Cardiac fibroblast (primary cell): ENCODE data around the gene HORMAD2.

Source experiments
- DNase-seq, 2 donors: peaks; one replicate each; pipeline versions ENCODE4 v3.0.0 to v3.0.0-alpha.2; 2010; ENCODE audit warnings: low read depth in 2 of 2
- H3K4me3 ChIP-seq, 2 donors: replicated peaks in 1 of 2; 1 replicate in 1 of 2; 2 replicates in 1 of 2; pipeline ENCODE4 v1.5.1; 2011; ENCODE audit warnings: low read depth in 2 of 2, low read length in 2 of 2, mild to moderate bottlenecking in 2 of 2, moderate library complexity in 1 of 2
- TF ChIP-seq, protein P1 (sequence below): IDR thresholded peaks from one replicate; pipeline ENCODE4 v1.5.1; 2011; ENCODE audit warnings: low read depth, mild to moderate bottlenecking, low read length, inconsistent platforms

The HORMAD2 gene

DNA sequence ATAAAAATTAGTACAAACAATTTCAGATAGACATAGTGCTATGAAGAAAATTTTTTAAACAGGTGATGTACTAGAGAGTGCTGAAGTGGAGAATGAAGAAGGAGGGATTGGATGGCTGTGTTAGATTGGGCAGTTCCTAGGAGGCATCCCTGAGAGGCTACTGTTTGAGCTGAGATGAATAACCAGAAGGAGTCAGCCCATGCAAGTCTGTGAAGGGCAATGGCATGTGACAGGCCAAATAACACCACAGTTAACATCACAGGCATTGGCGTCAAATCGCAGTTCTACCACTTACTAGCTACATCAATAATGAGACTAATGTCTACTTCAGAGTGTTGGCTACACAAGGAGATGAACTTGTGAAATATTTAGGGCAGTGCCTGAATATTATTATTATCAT, 35.4 kb downstream of the HORMAD2 start:
- TF ChIP-seq, protein P1, sequence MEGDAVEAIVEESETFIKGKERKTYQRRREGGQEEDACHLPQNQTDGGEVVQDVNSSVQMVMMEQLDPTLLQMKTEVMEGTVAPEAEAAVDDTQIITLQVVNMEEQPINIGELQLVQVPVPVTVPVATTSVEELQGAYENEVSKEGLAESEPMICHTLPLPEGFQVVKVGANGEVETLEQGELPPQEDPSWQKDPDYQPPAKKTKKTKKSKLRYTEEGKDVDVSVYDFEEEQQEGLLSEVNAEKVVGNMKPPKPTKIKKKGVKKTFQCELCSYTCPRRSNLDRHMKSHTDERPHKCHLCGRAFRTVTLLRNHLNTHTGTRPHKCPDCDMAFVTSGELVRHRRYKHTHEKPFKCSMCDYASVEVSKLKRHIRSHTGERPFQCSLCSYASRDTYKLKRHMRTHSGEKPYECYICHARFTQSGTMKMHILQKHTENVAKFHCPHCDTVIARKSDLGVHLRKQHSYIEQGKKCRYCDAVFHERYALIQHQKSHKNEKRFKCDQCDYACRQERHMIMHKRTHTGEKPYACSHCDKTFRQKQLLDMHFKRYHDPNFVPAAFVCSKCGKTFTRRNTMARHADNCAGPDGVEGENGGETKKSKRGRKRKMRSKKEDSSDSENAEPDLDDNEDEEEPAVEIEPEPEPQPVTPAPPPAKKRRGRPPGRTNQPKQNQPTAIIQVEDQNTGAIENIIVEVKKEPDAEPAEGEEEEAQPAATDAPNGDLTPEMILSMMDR = no peak
- peak in 1 of 2 donors; percentile 13 for DNase-seq
- no peak overlapping the region for H3K4me3 ChIP-seq

DNA sequence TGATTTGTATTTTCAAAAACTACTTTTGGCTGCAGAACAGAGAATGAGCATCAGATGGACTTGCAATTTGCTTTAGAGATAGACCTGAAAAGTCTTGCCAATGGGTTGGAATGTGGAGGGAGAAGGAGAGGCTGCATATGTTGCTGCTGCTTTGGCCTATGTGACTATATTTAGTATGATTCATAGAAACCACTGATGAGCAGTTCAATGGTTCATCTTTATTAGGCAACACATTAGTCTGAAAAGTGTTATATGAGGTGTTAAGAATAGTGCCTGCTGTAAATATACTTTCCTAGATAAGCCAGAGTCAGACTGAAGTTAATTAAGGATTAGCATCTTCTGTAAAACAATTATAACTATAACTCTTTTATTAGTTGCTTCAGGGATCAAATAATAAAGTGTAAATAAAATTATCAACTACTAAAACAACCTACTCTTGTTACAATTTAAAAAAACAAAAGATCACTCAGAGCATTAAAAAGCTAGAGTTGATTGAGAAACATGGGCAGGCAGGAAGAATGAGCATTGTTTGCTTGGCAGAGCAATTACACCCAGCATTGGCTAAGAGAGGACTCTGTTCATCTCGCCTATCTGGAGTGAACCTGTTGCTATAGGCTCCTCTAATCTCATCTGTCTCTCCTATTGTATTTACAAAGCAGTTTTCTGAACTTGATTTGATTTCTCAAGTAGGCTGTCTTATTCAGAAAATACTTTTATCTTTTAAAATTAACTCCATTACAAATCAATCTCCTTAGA, 36.3 kb downstream of the HORMAD2 start:
- TF ChIP-seq, protein P1 = no peak
- DNase-seq = peak; percentile 48 to 70
- H3K4me3 ChIP-seq = no peak overlapping the region

DNA sequence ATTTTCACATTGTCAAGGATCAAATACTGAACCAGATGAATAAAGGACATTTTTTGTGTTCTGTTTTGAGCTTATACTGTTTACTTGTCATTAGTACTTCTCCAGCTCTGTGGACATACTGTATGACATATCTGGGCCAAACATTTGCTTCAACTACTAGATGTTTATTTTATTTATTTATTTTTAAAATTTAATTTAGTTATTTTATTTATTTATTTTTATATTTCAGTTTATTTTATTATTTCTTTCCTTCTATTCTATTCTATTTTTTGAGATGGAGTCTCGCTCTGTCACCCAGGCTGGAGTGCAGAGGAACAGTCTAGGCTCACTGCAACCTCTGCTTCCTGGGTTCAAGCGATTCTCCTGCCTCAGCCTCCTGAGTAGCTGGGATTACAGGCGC, 37.0 kb downstream of the HORMAD2 start:
- DNase-seq = no peak
- H3K4me3 ChIP-seq = no peak overlapping the region
- TF ChIP-seq, protein P1 = no peak

DNA sequence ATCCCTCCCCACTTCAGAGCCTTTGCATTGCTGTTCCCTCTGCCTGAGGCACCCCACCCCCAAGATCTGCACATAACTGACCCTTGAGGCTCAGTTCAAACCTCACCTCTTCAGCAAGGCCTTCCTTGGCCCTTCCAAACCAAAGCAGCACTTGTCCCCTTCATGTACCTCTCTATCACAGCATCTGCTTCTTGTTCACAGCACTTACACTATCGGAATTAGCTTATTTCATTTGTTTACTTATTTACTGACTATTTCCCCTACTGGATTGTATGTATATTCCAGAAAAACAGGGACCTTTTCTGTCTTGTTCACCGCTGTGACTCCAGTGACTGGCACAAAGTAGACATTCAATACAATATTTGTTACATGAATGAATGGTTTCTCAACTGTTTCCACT, 38.0 kb downstream of the HORMAD2 start:
- TF ChIP-seq, protein P1 = no peak
- DNase-seq = no peak
- H3K4me3 ChIP-seq = no peak overlapping the region

DNA sequence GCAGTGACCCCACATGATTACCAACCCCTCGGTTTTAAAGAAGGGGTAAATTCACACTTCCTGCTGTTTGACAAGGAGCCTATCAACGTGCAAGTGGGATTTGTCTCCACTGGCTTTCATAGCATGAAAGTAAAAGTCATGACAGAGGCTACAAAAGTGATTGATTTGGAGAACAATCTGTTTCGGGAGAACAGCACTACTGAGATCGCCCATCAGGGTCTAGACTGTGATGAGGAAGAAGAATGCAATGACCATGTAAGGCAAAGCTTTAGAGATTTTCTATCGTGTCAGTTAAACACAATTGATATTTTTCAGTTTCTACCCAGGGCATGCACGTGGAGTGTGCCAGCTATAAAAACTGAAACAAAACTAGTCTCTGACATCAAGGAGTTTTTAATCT, 41.7 kb downstream of the HORMAD2 start:
- TF ChIP-seq, protein P1 = no peak
- no peak overlapping the region for H3K4me3 ChIP-seq
- DNase-seq = no peak

DNA sequence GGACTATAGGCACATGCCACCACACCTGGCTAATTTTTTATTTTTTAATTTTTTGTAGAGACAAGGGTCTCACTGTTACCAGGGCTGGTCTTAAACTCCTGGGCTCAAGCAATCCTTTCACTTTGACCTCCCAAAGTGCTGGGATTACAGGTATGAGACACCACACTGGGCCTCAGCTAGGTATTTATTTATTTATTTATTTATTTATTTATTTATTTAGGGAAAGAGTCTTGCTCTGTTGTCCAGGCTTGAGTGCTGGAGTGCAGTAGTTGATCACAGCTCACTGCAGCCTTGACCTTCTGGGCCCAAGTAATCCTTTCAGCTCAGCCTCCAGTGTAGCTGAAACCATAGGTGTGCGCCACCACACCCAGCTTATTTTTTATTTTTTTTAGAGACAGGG, 43.2 kb downstream of the HORMAD2 start:
- TF ChIP-seq, protein P1 = no peak
- DNase-seq = no peak
- H3K4me3 ChIP-seq = no peak overlapping the region

DNA sequence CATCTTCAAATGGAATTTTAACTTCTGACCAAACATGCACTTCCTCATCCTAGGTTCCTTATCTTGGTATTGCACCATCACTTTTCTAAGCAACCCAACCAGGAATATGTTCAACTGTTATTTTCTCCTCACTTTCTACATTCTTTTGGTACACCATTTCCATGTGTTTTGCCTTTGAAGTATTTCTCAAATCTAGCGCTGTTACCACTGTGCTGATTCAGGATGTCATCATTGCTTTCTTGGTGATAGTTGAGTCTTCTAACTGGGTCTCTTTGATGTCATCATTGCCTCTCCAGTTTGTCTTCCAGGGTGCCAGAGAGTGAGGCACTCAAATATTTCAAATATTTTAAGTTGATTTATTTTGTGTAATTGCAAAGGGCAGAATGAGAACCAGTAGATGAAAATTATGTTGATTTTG, 47.5 kb downstream of the HORMAD2 start:
- TF ChIP-seq, protein P1 = no peak
- H3K4me3 ChIP-seq = no peak overlapping the region
- DNase-seq = peak; percentile 46 to 86
